Karpas-422 (cell line): ENCODE results near the gene PSTPIP1. TPM values are rescaled to one million over a fixed set of nuclear protein-coding genes. Genes with fewer than 3 reads are reported as not detected.

Experiments used
- DNase-seq: peaks from one replicate; pipeline ENCODE4 v3.0.0-alpha.2; 2015
- H2AFZ ChIP-seq: fragments of 200-600 bp; sonication (generic); 2 replicates; pipeline ENCODE4 v1.6.1; 2014; ENCODE audit warnings: antibody characterized with exemption, low read length, mixed read lengths
- H3K27ac ChIP-seq: fragments of 200-600 bp; sonication (generic); 2 replicates; pipeline ENCODE4 v1.5.1; 2014; ENCODE audit warnings: mild to moderate bottlenecking, low read length, moderate library complexity
- H3K27me3 ChIP-seq: fragments of 200-600 bp; sonication (generic); 2 replicates; pipeline ENCODE4 v1.6.1; 2014; ENCODE audit warnings: low read length, mixed read lengths
- H3K36me3 ChIP-seq: fragments of 200-600 bp; sonication (generic); 2 replicates; pipeline ENCODE4 v1.6.1; 2014; ENCODE audit warnings: low read length, mixed read lengths; ENCODE audit not compliant: insufficient read depth
- H3K4me1 ChIP-seq: fragments of 200-600 bp; sonication (generic); 2 replicates; pipeline ENCODE4 v1.6.1; 2014; ENCODE audit warnings: mild to moderate bottlenecking, low read length, mixed read lengths
- H3K4me2 ChIP-seq: fragments of 200-600 bp; sonication (generic); 2 replicates; pipeline ENCODE4 v1.6.1; 2014; ENCODE audit warnings: low read length, low read depth, mild to moderate bottlenecking; ENCODE audit not compliant: poor library complexity, severe bottlenecking
- H3K4me3 ChIP-seq: fragments of 200-600 bp; sonication (generic); 2 replicates; pipeline ENCODE4 v1.5.1; 2014; ENCODE audit warnings: mild to moderate bottlenecking, antibody characterized with exemption, low read length, mixed read lengths
- H3K79me2 ChIP-seq: fragments of 200-600 bp; sonication (generic); 2 replicates; pipeline ENCODE4 v1.6.1; 2014; ENCODE audit warnings: mild to moderate bottlenecking, low read length, mixed read lengths
- H3K9ac ChIP-seq: fragments of 200-600 bp; sonication (generic); 2 replicates; pipeline ENCODE4 v1.6.0; 2014; ENCODE audit warnings: low read length
- H3K9me2 ChIP-seq: fragments of 200-600 bp; sonication (generic), shearing (Covaris generic); replicated peaks from 2 replicates; pipeline ENCODE4 v1.6.0; 2014; ENCODE audit warnings: mild to moderate bottlenecking, low read length, moderate library complexity; ENCODE audit not compliant: insufficient read depth
- H3K9me3 ChIP-seq: fragments of 300-700, 200-600 bp; sonication (generic); 2 replicates; pipeline ENCODE4 v1.6.1; 2014; ENCODE audit warnings: low read length, mixed read lengths
- H4K20me1 ChIP-seq: fragments of 200-600 bp; sonication (generic); 2 replicates; pipeline ENCODE4 v1.6.1; 2014; ENCODE audit warnings: mild to moderate bottlenecking, antibody characterized with exemption, low read length, low read depth; ENCODE audit not compliant: insufficient read depth
- total RNA-seq: library from RNA; depleted of rRNA; stranded (reverse); fragments of >200 nt; shearing (Covaris generic); gene quantifications from 2 replicates; pipeline ENCODE4 v1.2.3, GENCODE V29; 2014; ENCODE audit warnings: low replicate concordance

PSTPIP1 gene
- total RNA-seq, 1 experiment from 2014 or later, result 13.1 TPM

DNA sequence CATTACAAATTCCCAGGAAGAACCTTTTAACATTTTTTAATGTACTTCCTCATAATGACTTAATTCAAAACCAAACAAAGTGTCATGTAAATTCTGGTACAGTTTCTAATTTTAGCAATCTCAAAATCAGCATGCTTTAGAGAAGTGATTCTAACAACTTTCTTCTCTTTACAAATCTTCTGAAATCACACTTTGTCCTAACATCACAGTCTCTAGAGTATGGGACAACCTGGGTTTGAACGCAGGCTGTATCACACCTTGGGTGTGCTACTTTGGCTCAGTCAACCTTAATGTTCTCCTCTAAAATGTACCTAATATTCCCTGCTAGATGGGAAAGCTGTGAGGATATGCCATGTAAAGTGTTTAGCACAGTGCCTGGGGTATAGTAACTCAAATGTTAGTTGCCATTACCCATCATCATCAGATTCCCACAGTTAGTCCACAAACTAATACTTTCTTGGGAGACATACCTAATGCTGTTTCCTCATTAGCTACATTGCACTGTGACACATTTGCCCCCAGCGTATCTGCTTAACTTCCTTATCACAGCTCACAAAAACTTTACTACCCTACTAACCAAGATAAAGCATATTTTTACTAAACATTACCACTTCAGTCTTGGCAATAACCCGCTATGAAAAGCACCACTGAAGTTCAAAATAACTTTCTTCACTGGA is 72.9 kb downstream of the PSTPIP1 start:
- peak overlapping the region; percentile 40 for H3K4me3 ChIP-seq
- H3K9me3 ChIP-seq, result no peaks in the 10 kb centered on the region
- H3K9ac ChIP-seq, result peak overlapping the region; percentile 39; the same call in 1 of the 2 replicates
- H3K27ac ChIP-seq, result peak overlapping the region; percentile 75
- H2AFZ ChIP-seq, result no peak overlapping the region
- no peaks in the 10 kb centered on the region for H3K27me3 ChIP-seq
- 0 out of 2 replicates have a peak, but pooled peaks cover 8% of the 10 kb centered on the region for H3K36me3 ChIP-seq
- H3K4me1 ChIP-seq, result peaks cover 49% of the 10 kb centered on the region
- peak overlapping the region; percentile 89 for H3K4me2 ChIP-seq
- peaks cover 77% of the 10 kb centered on the region for H3K79me2 ChIP-seq
- peaks cover 7% of the 10 kb centered on the region; the same call in 1 of the 2 replicates for H4K20me1 ChIP-seq
- H3K9me2 ChIP-seq, result no peaks in the 10 kb centered on the region
- DNase-seq, result peak; percentile 78

DNA sequence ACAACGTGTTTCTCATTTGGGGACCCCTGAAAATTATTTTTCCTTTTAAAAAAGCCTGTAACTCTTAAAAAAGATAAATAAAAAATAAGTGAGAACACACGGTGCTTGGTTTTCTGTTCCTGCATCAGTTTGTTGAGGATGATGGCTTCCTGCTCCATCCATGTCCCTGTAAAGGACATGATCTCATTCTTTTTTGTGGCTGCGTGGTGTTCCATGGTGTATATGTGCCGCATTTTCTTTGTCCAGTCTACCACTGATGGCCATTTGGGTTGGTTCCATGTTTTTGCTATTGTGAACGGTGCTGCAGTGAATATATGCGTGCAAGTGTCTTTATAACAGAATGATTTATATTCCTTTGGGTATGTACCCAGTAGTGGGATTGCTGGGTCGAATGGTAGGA is 73.7 kb downstream of the PSTPIP1 start:
- Histone ChIP-seq H4K20me1 (peaks cover 7% of the 10 kb centered on the region; the same call in 1 of the 2 replicates), H2AFZ (no peak overlapping the region), H3K4me3 (0 out of 2 replicates have a peak overlapping the region, but pooled peaks have one; percentile 74), H3K79me2 (peaks cover 69% of the 10 kb centered on the region), H3K9ac (0 out of 2 replicates have a peak overlapping the region, but pooled peaks have one; percentile 39), H3K36me3 (0 out of 2 replicates have a peak, but pooled peaks cover 8% of the 10 kb centered on the region), H3K9me3 (no peaks in the 10 kb centered on the region), H3K27me3 (no peaks in the 10 kb centered on the region), H3K4me2 (peak overlapping the region; percentile 89), H3K9me2 (no peaks in the 10 kb centered on the region), H3K27ac (peak overlapping the region; percentile 75), H3K4me1 (peaks cover 43% of the 10 kb centered on the region)
- DNase-seq, result no peak

DNA sequence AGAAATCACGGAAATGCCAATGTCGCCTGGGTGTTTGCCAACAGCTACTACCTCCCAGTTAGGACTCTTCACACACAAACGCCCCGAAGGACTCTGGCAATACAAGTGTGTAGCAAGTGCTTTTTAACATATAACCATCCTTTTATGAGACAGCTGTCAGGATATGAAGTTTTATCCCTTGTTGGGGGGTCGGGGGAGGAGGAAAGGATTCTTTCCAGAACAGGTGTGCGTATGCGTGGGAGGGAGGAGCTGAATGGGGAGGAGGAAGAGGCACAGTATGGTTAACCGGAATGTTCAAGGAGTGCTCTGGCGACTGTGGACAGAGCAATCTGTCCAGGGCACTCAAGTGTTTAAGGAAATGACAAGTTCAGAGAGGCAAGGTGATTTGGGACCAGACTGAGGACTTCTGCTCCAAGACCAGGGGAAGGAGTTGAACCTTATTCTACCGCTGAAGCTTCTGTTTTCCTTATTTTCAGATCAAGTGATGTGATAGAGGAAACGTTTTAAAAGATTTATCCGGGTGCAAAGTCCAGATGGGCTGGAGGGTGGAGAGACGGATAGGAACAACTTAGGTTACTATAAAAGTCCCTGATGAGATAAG is 74.7 kb downstream of the PSTPIP1 start:
- Histone ChIP-seq H3K4me1 (peaks cover 38% of the 10 kb centered on the region), H3K9me2 (no peaks in the 10 kb centered on the region), H3K27ac (peak overlapping the region; percentile 75), H3K36me3 (0 out of 2 replicates have a peak, but pooled peaks cover 8% of the 10 kb centered on the region), H2AFZ (no peak overlapping the region), H3K79me2 (peaks cover 59% of the 10 kb centered on the region), H3K27me3 (no peaks in the 10 kb centered on the region), H3K4me2 (peak overlapping the region; percentile 89), H3K9me3 (no peaks in the 10 kb centered on the region), H4K20me1 (peaks cover 7% of the 10 kb centered on the region; the same call in 1 of the 2 replicates), H3K4me3 (peak overlapping the region; percentile 74), H3K9ac (peak overlapping the region; percentile 78)
- no peak for DNase-seq

DNA sequence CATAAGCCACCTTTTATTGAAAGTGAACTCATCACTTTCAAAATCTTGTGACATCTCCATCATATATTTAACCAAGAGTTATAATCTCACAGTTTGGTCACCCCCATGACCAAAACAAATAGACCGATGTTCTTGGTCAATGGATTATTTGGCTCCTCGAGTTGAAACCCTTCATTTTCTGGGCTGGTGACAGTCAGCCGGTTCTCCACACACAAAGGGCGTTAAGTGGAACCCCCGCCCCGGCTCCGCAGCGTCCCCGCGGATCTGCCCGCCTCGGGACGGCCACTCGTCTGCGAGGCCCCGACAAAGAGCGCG is 75.2 kb downstream of the PSTPIP1 start:
- Histone ChIP-seq H3K27ac (peak overlapping the region; percentile 75), H2AFZ (no peak overlapping the region)

DNA sequence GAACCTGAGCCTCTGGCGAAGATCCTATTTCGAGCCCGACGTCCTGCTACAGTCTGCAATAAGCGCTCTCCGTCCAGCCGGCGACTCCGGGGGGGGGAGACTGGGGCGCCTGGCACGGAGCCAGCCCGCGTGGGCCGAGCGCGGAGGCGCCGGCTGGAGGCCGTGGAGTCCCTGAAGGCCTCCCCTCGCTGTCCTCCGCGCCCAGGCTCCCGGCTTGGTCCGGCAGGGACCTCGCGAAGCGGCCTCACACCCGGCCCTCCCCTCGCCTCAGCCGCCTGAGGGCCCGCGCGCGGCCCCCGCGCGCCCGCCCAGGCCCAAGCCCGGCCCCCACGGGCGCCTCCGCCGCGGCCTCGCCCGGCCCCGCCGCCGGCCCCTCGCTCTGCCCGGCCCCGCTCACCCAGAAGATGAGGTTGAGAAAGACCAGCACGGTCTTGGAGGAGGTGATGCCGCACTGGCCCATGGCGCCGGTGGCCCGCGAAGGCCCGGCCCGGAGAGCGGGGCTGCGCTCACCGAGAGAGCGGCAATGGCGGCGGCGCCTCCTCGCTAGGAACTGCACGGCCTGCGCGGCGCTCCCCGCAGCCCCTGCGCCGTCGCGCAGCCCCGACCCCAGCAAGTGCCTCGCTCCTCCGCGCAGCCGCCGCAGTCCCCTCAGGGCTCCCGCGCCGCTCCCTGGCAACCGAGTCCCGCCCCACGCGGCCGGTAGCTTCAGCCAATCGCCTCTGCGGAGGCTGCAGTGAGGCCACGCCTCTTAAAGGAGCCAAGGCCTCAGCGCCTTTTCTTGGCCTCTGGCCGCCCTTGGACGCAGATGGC is 75.8 kb downstream of the PSTPIP1 start, which contains the start of gene TSPAN3:
TSPAN3 (minus strand) TSS at position 615 of the 810 bp plus-strand sequence; CDS start at position 460, 155 bp downstream.
- peak; percentile 98 for DNase-seq
- H2AFZ ChIP-seq, result peak within 1 kb of the TSS; percentile 66; the same call in 1 of the 2 replicates
- H3K4me2 ChIP-seq, result peak within 1 kb of the TSS; percentile 89
- H3K27ac ChIP-seq, result peak within 1 kb of the TSS; percentile 75
- no peaks in the 10 kb centered on the region for H3K9me2 ChIP-seq
- 0 out of 2 replicates have a peak, but pooled peaks cover 8% of the 10 kb centered on the region for H3K36me3 ChIP-seq
- no peaks in the 10 kb centered on the region for H3K27me3 ChIP-seq
- H4K20me1 ChIP-seq, result peaks cover 7% of the 10 kb centered on the region; the same call in 1 of the 2 replicates
- H3K4me3 ChIP-seq, result peak within 1 kb of the TSS; percentile 74
- H3K9me3 ChIP-seq, result no peaks in the 10 kb centered on the region
- peaks cover 38% of the 10 kb centered on the region for H3K4me1 ChIP-seq
- H3K9ac ChIP-seq, result peak within 1 kb of the TSS; percentile 78
- H3K79me2 ChIP-seq, result peaks cover 48% of the 10 kb centered on the region

More for the DNA sequence above, 75.2 kb downstream of the PSTPIP1 start:
- peaks cover 54% of the 10 kb centered on the region for H3K79me2 ChIP-seq
- H3K9me2 ChIP-seq, result no peaks in the 10 kb centered on the region
- peaks cover 38% of the 10 kb centered on the region for H3K4me1 ChIP-seq
- peak overlapping the region; percentile 78 for H3K9ac ChIP-seq
- no peaks in the 10 kb centered on the region for H3K27me3 ChIP-seq
- peak overlapping the region; percentile 74 for H3K4me3 ChIP-seq
- H3K36me3 ChIP-seq, result 0 out of 2 replicates have a peak, but pooled peaks cover 8% of the 10 kb centered on the region
- H3K4me2 ChIP-seq, result peak overlapping the region; percentile 89
- no peak for DNase-seq
- no peaks in the 10 kb centered on the region for H3K9me3 ChIP-seq
- peaks cover 7% of the 10 kb centered on the region; the same call in 1 of the 2 replicates for H4K20me1 ChIP-seq

DNA sequence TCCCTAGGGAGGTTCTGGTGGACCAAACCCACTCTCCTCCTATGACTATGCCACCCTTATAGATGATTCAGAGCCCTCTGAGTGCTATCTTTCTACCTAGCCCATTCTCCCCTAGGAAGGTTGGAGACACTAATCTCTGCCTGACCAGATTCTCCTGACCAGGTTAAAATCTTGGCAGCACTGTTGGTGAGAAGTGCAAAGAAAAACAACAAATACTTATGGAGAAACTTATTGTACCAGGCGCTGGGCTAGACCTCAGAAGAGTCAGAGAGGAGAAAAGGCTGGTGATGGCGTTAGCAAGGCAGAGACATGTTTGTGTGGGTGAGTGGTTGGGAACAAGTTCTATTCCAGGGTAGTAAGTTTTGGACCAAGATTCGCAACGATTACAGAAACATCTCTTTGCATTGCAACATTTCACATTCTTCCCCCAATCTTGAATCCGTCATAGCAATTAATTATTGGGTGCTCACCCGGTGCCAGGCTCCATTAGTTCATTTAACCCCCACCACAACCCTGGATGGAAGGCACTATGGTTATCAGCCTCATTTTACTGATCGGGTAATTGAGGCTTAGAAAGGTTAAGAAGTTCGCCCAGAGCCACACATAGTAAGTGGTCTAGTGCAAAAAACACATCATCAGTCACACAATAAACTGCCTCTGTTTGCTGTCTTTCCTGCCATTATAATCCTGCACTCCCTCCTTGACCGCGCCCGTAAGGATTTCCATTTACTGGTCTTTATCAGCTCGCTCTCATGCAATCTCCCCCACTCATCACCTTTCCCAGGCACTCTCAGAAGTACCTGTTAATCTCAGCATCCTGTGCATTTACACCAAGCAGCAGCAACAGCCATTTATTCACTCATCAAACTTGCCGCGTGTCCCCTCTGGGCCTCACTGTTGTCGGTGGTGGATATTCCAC is 76.6 kb downstream of the PSTPIP1 start:
- Histone ChIP-seq H3K27me3 (no peaks in the 10 kb centered on the region), H3K9ac (peak overlapping the region; percentile 78), H4K20me1 (peaks cover 7% of the 10 kb centered on the region; the same call in 1 of the 2 replicates), H3K4me3 (no peak overlapping the region; the same call in 1 of the 2 replicates), H2AFZ (peak overlapping the region; percentile 66; the same call in 1 of the 2 replicates), H3K27ac (no peak overlapping the region), H3K4me2 (peak overlapping the region; percentile 51), H3K9me2 (no peaks in the 10 kb centered on the region), H3K4me1 (peaks cover 41% of the 10 kb centered on the region), H3K79me2 (peaks cover 40% of the 10 kb centered on the region), H3K36me3 (0 out of 2 replicates have a peak, but pooled peaks cover 8% of the 10 kb centered on the region), H3K9me3 (no peaks in the 10 kb centered on the region)
- no peak for DNase-seq

DNA sequence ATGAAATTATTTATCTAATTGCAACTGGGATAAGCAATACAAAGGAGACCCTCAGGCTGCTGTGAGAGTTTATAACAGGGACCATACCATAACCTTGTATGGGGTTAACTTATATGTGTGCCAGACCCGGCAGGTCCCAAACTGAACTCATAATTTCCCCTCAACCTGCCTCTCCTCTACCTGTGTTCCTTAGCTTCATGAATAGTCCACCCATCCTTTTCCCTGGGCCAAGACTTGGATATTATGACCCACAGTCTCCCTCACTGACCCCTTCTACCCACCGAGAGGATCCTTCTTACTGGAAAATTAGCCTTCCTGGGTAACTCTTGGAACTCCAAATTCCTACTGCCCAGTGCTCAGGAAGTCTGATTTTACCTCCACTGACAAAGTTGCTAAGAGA is 79.4 kb downstream of the PSTPIP1 start:
- 0 out of 2 replicates have a peak, but pooled peaks cover 4% of the 10 kb centered on the region for H3K36me3 ChIP-seq
- H3K27me3 ChIP-seq, result no peaks in the 10 kb centered on the region
- no peak for DNase-seq
- no peak overlapping the region for H3K4me2 ChIP-seq
- no peak overlapping the region for H2AFZ ChIP-seq
- H3K4me1 ChIP-seq, result peaks cover 13% of the 10 kb centered on the region
- H3K4me3 ChIP-seq, result no peak overlapping the region
- no peaks in the 10 kb centered on the region for H3K9me2 ChIP-seq
- H3K9ac ChIP-seq, result no peak overlapping the region
- peaks cover 7% of the 10 kb centered on the region; the same call in 1 of the 2 replicates for H4K20me1 ChIP-seq
- peaks cover 12% of the 10 kb centered on the region for H3K79me2 ChIP-seq
- no peak overlapping the region for H3K27ac ChIP-seq
- no peaks in the 10 kb centered on the region for H3K9me3 ChIP-seq
